GM19099 (cell line): ENCODE results near the gene ATXN7L3B.

Source experiments
- POLR2A ChIP-seq: IDR thresholded peaks from 3 replicates; pipeline ENCODE4 v1.6.1; 2011; ENCODE audit warnings: low read depth; ENCODE audit not compliant: insufficient read length; ENCODE audit errors: extremely low read depth

The ATXN7L3B gene

GRCh38 chr12:74537707-74538385 is at the start of gene ATXN7L3B:
ATXN7L3B (plus strand) TSS chr12:74537835; CDS start chr12:74538113, 278 bp downstream.
- TF ChIP-seq POLR2A, result peak; percentile 88

GRCh38 chr12:74488134-74488533 is 49.5 kb upstream of the ATXN7L3B start:
- TF ChIP-seq POLR2A, result no peak

- TF ChIP-seq POLR2A, result no peak
These were observed 48.1 kb upstream of the ATXN7L3B start for GRCh38 chr12:74489543-74489942.

- TF ChIP-seq POLR2A, result no peak
These were observed 47.1 kb upstream of the ATXN7L3B start for GRCh38 chr12:74490390-74491064.

- TF ChIP-seq POLR2A, result no peak
These were observed 46.3 kb upstream of the ATXN7L3B start for GRCh38 chr12:74491374-74491773.

GRCh38 chr12:74499192-74499591 is 38.4 kb upstream of the ATXN7L3B start:
- TF ChIP-seq POLR2A, result no peak

GRCh38 chr12:74509886-74510285 is 27.7 kb upstream of the ATXN7L3B start:
- no peak for TF ChIP-seq POLR2A

GRCh38 chr12:74514098-74514872 is 23.4 kb upstream of the ATXN7L3B start:
- no peak for TF ChIP-seq POLR2A

- TF ChIP-seq POLR2A, result no peak
These were observed 21.8 kb upstream of the ATXN7L3B start for GRCh38 chr12:74515849-74516248.

- TF ChIP-seq POLR2A, result no peak
These were observed 11.1 kb upstream of the ATXN7L3B start for GRCh38 chr12:74526535-74526934.

- no peak for TF ChIP-seq POLR2A
These were observed 10.1 kb upstream of the ATXN7L3B start for GRCh38 chr12:74527491-74527890.

GRCh38 chr12:74530676-74531075 is 7.0 kb upstream of the ATXN7L3B start:
- TF ChIP-seq POLR2A, result no peak

- TF ChIP-seq POLR2A, result no peak
These were observed 2.1 kb upstream of the ATXN7L3B start for GRCh38 chr12:74535536-74535935.

- no peak for TF ChIP-seq POLR2A
These were observed 419 bp upstream of the ATXN7L3B start for GRCh38 chr12:74537126-74537706.
